ENCODE measurements around the gene SCAMP3. TPM values are rescaled to one million over a fixed set of nuclear protein-coding genes. Genes with fewer than 3 reads are reported as not detected.
A peak's percentile ranks its signal among the peaks of the same experiment; 100 is the strongest.
"Not testable (repeated sequence)": the region's sequence is repeated elsewhere in the genome, so short reads cannot be mapped to it uniquely, and the experiment has no call there.

Gene SCAMP3
- total and polyA plus RNA-seq, 4 donors, result 14.9 to 47.0 (median 31.7) TPM

DNA sequence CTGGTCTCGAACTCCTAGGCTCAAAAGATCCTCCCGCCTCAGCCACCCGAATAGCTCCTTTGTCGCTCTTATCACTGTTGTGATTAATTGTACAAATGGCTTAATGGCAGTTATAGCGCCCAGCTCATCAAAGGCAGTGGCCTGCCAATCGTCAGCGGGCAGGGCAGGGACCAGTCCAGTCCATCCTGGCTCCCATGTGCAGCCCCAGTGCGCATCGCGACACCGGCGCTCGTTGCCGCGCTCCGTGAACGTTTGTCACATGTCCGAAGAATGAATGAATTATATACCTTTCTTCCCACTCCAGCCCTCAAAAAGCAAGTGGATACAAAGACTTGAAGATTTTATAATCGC lies 35.3 kb downstream of the SCAMP3 start:
- H3K4me3 ChIP-seq (ENCODE audit: low read depth in 1 of 3, low read length in 3 of 3), result peak overlapping the region; percentile 57 to 87 (median 79)
- H3K36me3 ChIP-seq (ENCODE audit: control insufficient read depth in 4 of 4, insufficient read depth in 3 of 4, low read depth in 1 of 4, low read length in 3 of 4), result no peaks in the 10 kb centered on the region
- peak overlapping the region; percentile 73 to 87 for H3K9ac ChIP-seq (ENCODE audit: low read depth in 1 of 2, low read length in 2 of 2)
- H3K9me3 ChIP-seq (ENCODE audit: control insufficient read depth in 4 of 4, low read length in 3 of 4), result no peaks in the 10 kb centered on the region
- TF ChIP-seq HNF4A (conservative IDR thresholded peaks at IDR 0.05), result peak in 1 of 2 donors; percentile 6
- no peak for TF ChIP-seq FOXA2 (IDR thresholded peaks at IDR 0.05)
- H3K27me3 ChIP-seq (ENCODE audit: control insufficient read depth in 4 of 4, insufficient read depth in 4 of 4, low read length in 3 of 4), result no peaks in the 10 kb centered on the region
- no peak for DNase-seq (ENCODE audit: low spot score)
- WGBS, result under 1% methylated on average over 19 of the region's 19 CpGs
- H3K4me1 ChIP-seq (ENCODE audit: control insufficient read depth in 4 of 4, insufficient read depth in 4 of 4, low read length in 3 of 4), result peaks cover 3 to 14% (median 8%) of the 10 kb centered on the region in 4 donors
- peak overlapping the region; percentile 81 to 83 for H3K27ac ChIP-seq (ENCODE audit: low read depth in 1 of 2, low read length in 2 of 2)

DNA sequence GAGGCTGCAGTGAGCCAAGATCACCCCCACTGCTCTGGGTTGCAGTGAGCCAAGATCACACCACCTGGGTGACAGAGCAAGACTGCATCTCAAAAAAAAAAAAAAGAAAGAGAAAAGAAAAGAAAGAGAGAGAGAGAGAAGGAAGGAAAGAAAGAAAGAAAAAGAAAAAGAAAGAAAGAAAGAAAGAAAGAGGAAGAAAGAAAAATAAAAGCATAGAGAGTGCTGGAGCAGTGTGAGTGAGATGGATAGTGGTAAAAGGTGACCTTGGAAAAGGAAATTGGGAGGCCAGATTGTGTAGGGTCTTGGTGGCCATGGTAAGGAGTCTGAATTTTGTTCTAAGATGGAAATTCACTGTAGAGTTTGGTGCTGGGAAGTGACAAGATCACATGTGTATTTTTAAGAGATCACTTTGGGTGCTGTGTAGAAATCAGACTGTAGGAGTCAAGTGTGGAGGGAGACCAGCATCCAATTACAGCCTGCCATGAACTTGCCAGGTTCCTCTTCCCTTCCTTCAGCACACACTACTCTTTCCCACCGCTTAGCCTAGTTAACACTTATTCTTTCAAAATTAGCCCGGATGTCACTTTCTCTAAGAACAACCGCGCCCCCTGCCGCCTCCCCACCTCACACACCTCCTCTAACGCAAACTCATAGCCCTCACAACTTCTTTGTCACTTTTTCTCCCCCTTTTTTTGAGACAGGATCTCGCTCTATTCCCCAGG lies 35.8 kb downstream of the SCAMP3 start:
- peaks cover 3 to 14% (median 8%) of the 10 kb centered on the region in 4 donors for H3K4me1 ChIP-seq (ENCODE audit: control insufficient read depth in 4 of 4, insufficient read depth in 4 of 4, low read length in 3 of 4)
- H3K4me3 ChIP-seq (ENCODE audit: low read depth in 1 of 3, low read length in 3 of 3), result peak overlapping the region; percentile 57 to 87 (median 79)
- peak overlapping the region in 1 of 2 donors; percentile 87 for H3K9ac ChIP-seq (ENCODE audit: low read depth in 1 of 2, low read length in 2 of 2)
- H3K9me3 ChIP-seq (ENCODE audit: control insufficient read depth in 4 of 4, low read length in 3 of 4), result no peaks in the 10 kb centered on the region
- H3K36me3 ChIP-seq (ENCODE audit: control insufficient read depth in 4 of 4, insufficient read depth in 3 of 4, low read depth in 1 of 4, low read length in 3 of 4), result no peaks in the 10 kb centered on the region
- TF ChIP-seq, protein P1, sequence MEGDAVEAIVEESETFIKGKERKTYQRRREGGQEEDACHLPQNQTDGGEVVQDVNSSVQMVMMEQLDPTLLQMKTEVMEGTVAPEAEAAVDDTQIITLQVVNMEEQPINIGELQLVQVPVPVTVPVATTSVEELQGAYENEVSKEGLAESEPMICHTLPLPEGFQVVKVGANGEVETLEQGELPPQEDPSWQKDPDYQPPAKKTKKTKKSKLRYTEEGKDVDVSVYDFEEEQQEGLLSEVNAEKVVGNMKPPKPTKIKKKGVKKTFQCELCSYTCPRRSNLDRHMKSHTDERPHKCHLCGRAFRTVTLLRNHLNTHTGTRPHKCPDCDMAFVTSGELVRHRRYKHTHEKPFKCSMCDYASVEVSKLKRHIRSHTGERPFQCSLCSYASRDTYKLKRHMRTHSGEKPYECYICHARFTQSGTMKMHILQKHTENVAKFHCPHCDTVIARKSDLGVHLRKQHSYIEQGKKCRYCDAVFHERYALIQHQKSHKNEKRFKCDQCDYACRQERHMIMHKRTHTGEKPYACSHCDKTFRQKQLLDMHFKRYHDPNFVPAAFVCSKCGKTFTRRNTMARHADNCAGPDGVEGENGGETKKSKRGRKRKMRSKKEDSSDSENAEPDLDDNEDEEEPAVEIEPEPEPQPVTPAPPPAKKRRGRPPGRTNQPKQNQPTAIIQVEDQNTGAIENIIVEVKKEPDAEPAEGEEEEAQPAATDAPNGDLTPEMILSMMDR (IDR thresholded peaks at IDR 0.05; ENCODE audit: low read depth, low read length, missing input control), result peak; percentile 51
- no peak for TF ChIP-seq FOXA1 (IDR thresholded peaks at IDR 0.05)
- TF ChIP-seq, protein P2, sequence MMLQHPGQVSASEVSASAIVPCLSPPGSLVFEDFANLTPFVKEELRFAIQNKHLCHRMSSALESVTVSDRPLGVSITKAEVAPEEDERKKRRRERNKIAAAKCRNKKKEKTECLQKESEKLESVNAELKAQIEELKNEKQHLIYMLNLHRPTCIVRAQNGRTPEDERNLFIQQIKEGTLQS (IDR thresholded peaks at IDR 0.05), result no peak
- TF ChIP-seq RAD21 (IDR thresholded peaks at IDR 0.05), result peak; percentile 67 to 71
- TF ChIP-seq RXRA (IDR thresholded peaks at IDR 0.05), result no peak
- no peaks in the 10 kb centered on the region for H3K27me3 ChIP-seq (ENCODE audit: control insufficient read depth in 4 of 4, insufficient read depth in 4 of 4, low read length in 3 of 4)
- peak overlapping the region; percentile 81 to 83 for H3K27ac ChIP-seq (ENCODE audit: low read depth in 1 of 2, low read length in 2 of 2)
- 3% methylated on average over 7 of the region's 7 CpGs for WGBS
- DNase-seq (ENCODE audit: low spot score), result peak; percentile 80

DNA sequence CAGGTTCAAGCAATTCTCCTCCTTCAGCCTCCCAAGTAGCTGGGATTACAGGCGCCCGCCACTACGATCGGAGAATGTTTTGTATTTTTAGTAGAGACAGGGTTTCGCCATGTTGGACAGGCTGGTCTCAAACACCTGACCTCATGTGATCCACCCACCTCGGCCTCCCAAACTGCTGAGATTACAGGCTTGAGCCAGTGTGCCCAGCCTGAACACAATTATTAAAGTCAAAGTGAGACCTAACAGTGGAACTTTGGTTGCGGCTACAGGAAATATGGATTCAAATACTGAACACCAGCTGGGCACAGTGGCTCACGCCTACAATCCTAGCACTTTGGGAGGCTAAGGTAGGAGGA lies 36.8 kb downstream of the SCAMP3 start:
- DNase-seq (ENCODE audit: low spot score); H3K9ac ChIP-seq (ENCODE audit: low read depth in 1 of 2, low read length in 2 of 2); H3K36me3 ChIP-seq (ENCODE audit: control insufficient read depth in 4 of 4, insufficient read depth in 3 of 4, low read depth in 1 of 4, low read length in 3 of 4); H3K27ac ChIP-seq (ENCODE audit: low read depth in 1 of 2, low read length in 2 of 2); H3K9me3 ChIP-seq (ENCODE audit: control insufficient read depth in 4 of 4, low read length in 3 of 4); H3K4me3 ChIP-seq (ENCODE audit: low read depth in 1 of 3, low read length in 3 of 3); H3K27me3 ChIP-seq (ENCODE audit: control insufficient read depth in 4 of 4, insufficient read depth in 4 of 4, low read length in 3 of 4): not testable (repeated sequence)
- H3K4me1 ChIP-seq (ENCODE audit: control insufficient read depth in 4 of 4, insufficient read depth in 4 of 4, low read length in 3 of 4), result peaks cover 3 to 14% (median 8%) of the 10 kb centered on the region in 4 donors
- 97% methylated on average over 8 of the region's 8 CpGs for WGBS

DNA sequence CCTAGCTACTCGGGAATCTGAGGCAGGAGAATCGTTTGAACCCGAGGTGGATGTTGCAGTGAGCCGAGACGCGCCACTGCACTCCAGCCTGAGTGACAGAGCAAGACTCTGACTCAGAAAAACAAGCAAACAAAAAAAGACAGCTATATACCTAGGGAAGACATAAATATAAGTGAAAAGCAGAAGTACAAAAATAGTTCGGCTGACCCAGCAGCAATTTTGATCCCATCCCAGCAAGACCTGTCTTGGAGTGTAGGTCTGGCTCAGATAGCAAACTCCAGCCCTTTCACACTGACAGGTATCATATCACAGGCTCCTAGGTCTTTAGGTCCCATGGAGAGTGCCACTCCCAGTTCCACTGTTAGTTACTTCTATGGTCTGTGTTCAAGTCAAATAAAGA lies 39.1 kb downstream of the SCAMP3 start:
- WGBS, result 81% methylated on average over 7 of the region's 7 CpGs
- Histone ChIP-seq H3K4me3 (ENCODE audit: low read depth in 1 of 3, low read length in 3 of 3) (no peak overlapping the region), H3K4me1 (ENCODE audit: control insufficient read depth in 4 of 4, insufficient read depth in 4 of 4, low read length in 3 of 4) (peaks cover 3 to 15% (median 10%) of the 10 kb centered on the region in 4 donors), H3K9ac (ENCODE audit: low read depth in 1 of 2, low read length in 2 of 2) (no peak overlapping the region), H3K27ac (ENCODE audit: low read depth in 1 of 2, low read length in 2 of 2) (no peak overlapping the region), H3K9me3 (ENCODE audit: control insufficient read depth in 4 of 4, low read length in 3 of 4) (no peaks in the 10 kb centered on the region), H3K27me3 (ENCODE audit: control insufficient read depth in 4 of 4, insufficient read depth in 4 of 4, low read length in 3 of 4) (no peaks in the 10 kb centered on the region), H3K36me3 (ENCODE audit: control insufficient read depth in 4 of 4, insufficient read depth in 3 of 4, low read depth in 1 of 4, low read length in 3 of 4) (no peaks in the 10 kb centered on the region)
- no peak for DNase-seq (ENCODE audit: low spot score)
- TF ChIP-seq FOXA2 (IDR thresholded peaks at IDR 0.05) (no peak), NR2F2 (IDR thresholded peaks at IDR 0.05) (no peak), FOXA1 (IDR thresholded peaks at IDR 0.05) (no peak), SP1 (IDR thresholded peaks at IDR 0.05) (no peak), GABPA (IDR thresholded peaks at IDR 0.05 in 1 of 2, conservative IDR thresholded peaks at IDR 0.05 in 1 of 2) (no peak)
- TF ChIP-seq, protein P1 (IDR thresholded peaks at IDR 0.05; ENCODE audit: low read depth, low read length, missing input control), result no peak
- TF ChIP-seq, protein P3, sequence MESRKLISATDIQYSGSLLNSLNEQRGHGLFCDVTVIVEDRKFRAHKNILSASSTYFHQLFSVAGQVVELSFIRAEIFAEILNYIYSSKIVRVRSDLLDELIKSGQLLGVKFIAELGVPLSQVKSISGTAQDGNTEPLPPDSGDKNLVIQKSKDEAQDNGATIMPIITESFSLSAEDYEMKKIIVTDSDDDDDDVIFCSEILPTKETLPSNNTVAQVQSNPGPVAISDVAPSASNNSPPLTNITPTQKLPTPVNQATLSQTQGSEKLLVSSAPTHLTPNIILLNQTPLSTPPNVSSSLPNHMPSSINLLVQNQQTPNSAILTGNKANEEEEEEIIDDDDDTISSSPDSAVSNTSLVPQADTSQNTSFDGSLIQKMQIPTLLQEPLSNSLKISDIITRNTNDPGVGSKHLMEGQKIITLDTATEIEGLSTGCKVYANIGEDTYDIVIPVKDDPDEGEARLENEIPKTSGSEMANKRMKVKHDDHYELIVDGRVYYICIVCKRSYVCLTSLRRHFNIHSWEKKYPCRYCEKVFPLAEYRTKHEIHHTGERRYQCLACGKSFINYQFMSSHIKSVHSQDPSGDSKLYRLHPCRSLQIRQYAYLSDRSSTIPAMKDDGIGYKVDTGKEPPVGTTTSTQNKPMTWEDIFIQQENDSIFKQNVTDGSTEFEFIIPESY (IDR thresholded peaks at IDR 0.05), result no peak
- TF ChIP-seq, protein P4, sequence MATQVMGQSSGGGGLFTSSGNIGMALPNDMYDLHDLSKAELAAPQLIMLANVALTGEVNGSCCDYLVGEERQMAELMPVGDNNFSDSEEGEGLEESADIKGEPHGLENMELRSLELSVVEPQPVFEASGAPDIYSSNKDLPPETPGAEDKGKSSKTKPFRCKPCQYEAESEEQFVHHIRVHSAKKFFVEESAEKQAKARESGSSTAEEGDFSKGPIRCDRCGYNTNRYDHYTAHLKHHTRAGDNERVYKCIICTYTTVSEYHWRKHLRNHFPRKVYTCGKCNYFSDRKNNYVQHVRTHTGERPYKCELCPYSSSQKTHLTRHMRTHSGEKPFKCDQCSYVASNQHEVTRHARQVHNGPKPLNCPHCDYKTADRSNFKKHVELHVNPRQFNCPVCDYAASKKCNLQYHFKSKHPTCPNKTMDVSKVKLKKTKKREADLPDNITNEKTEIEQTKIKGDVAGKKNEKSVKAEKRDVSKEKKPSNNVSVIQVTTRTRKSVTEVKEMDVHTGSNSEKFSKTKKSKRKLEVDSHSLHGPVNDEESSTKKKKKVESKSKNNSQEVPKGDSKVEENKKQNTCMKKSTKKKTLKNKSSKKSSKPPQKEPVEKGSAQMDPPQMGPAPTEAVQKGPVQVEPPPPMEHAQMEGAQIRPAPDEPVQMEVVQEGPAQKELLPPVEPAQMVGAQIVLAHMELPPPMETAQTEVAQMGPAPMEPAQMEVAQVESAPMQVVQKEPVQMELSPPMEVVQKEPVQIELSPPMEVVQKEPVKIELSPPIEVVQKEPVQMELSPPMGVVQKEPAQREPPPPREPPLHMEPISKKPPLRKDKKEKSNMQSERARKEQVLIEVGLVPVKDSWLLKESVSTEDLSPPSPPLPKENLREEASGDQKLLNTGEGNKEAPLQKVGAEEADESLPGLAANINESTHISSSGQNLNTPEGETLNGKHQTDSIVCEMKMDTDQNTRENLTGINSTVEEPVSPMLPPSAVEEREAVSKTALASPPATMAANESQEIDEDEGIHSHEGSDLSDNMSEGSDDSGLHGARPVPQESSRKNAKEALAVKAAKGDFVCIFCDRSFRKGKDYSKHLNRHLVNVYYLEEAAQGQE (IDR thresholded peaks at IDR 0.05), result no peak
